ENCODE results near the gene FAM110A.

- TF ChIP-seq EZH2phosphoT487 (IDR thresholded peaks at IDR 0.05; ENCODE audit: borderline replicate concordance, low read length) (no peak), CTCF (IDR thresholded peaks at IDR 0.05; ENCODE audit: low read depth, low read length, poor library complexity, severe bottlenecking) (no peak)
These were observed 2.1 kb downstream of the FAM110A start for GRCh38 chr20:835608-836045.
